ENCODE results near the gene GRWD1.

The GRWD1 gene

GRCh38 chr19:48490981-48491792, 45.4 kb downstream of the GRWD1 start (continued):
- TF ChIP-seq, protein P1, sequence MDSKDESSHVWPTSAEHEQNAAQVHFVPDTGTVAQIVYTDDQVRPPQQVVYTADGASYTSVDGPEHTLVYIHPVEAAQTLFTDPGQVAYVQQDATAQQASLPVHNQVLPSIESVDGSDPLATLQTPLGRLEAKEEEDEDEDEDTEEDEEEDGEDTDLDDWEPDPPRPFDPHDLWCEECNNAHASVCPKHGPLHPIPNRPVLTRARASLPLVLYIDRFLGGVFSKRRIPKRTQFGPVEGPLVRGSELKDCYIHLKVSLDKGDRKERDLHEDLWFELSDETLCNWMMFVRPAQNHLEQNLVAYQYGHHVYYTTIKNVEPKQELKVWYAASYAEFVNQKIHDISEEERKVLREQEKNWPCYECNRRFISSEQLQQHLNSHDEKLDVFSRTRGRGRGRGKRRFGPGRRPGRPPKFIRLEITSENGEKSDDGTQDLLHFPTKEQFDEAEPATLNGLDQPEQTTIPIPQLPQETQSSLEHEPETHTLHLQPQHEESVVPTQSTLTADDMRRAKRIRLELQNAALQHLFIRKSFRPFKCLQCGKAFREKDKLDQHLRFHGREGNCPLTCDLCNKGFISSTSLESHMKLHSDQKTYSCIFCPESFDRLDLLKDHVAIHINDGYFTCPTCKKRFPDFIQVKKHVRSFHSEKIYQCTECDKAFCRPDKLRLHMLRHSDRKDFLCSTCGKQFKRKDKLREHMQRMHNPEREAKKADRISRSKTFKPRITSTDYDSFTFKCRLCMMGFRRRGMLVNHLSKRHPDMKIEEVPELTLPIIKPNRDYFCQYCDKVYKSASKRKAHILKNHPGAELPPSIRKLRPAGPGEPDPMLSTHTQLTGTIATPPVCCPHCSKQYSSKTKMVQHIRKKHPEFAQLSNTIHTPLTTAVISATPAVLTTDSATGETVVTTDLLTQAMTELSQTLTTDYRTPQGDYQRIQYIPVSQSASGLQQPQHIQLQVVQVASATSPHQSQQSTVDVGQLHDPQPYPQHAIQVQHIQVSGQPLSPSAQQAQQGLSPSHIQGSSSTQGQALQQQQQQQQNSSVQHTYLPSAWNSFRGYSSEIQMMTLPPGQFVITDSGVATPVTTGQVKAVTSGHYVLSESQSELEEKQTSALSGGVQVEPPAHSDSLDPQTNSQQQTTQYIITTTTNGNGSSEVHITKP (tag by site-specific recombination; IDR thresholded peaks at IDR 0.05), result 0 out of 2 replicates have a peak, but pooled peaks have one; percentile 39
- TF ChIP-seq, protein P2, sequence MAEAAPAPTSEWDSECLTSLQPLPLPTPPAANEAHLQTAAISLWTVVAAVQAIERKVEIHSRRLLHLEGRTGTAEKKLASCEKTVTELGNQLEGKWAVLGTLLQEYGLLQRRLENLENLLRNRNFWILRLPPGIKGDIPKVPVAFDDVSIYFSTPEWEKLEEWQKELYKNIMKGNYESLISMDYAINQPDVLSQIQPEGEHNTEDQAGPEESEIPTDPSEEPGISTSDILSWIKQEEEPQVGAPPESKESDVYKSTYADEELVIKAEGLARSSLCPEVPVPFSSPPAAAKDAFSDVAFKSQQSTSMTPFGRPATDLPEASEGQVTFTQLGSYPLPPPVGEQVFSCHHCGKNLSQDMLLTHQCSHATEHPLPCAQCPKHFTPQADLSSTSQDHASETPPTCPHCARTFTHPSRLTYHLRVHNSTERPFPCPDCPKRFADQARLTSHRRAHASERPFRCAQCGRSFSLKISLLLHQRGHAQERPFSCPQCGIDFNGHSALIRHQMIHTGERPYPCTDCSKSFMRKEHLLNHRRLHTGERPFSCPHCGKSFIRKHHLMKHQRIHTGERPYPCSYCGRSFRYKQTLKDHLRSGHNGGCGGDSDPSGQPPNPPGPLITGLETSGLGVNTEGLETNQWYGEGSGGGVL (tag by site-specific recombination; IDR thresholded peaks at IDR 0.05), result peak; percentile 92
- TF ChIP-seq ZNF394 (tag by site-specific recombination; IDR thresholded peaks at IDR 0.05; ENCODE audit: borderline replicate concordance), result peak; percentile 56; the same call in 1 of the 2 replicates
- TF ChIP-seq, protein P3, sequence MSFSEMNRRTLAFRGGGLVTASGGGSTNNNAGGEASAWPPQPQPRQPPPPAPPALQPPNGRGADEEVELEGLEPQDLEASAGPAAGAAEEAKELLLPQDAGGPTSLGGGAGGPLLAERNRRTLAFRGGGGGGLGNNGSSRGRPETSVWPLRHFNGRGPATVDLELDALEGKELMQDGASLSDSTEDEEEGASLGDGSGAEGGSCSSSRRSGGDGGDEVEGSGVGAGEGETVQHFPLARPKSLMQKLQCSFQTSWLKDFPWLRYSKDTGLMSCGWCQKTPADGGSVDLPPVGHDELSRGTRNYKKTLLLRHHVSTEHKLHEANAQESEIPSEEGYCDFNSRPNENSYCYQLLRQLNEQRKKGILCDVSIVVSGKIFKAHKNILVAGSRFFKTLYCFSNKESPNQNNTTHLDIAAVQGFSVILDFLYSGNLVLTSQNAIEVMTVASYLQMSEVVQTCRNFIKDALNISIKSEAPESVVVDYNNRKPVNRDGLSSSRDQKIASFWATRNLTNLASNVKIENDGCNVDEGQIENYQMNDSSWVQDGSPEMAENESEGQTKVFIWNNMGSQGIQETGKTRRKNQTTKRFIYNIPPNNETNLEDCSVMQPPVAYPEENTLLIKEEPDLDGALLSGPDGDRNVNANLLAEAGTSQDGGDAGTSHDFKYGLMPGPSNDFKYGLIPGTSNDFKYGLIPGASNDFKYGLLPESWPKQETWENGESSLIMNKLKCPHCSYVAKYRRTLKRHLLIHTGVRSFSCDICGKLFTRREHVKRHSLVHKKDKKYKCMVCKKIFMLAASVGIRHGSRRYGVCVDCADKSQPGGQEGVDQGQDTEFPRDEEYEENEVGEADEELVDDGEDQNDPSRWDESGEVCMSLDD (tag by site-specific recombination; IDR thresholded peaks at IDR 0.05), result 0 out of 2 replicates have a peak, but pooled peaks have one; percentile 10
- TF ChIP-seq ZBTB17 (tag by site-specific recombination; IDR thresholded peaks at IDR 0.05), result peak; percentile 67
- peak; percentile 61; the same call in 1 of the 2 replicates for TF ChIP-seq ZFHX2 (tag by site-specific recombination; conservative IDR thresholded peaks at IDR 0.05)
- TF ChIP-seq KLF8 (tag by site-specific recombination; IDR thresholded peaks at IDR 0.05), result peak; percentile 74
- TF ChIP-seq SP3 (tag by site-specific recombination; IDR thresholded peaks at IDR 0.05), result peak; percentile 66; the same call in 1 of the 2 replicates
- TF ChIP-seq, protein P4, sequence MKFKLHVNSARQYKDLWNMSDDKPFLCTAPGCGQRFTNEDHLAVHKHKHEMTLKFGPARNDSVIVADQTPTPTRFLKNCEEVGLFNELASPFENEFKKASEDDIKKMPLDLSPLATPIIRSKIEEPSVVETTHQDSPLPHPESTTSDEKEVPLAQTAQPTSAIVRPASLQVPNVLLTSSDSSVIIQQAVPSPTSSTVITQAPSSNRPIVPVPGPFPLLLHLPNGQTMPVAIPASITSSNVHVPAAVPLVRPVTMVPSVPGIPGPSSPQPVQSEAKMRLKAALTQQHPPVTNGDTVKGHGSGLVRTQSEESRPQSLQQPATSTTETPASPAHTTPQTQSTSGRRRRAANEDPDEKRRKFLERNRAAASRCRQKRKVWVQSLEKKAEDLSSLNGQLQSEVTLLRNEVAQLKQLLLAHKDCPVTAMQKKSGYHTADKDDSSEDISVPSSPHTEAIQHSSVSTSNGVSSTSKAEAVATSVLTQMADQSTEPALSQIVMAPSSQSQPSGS (tag by site-specific recombination; IDR thresholded peaks at IDR 0.05; ENCODE audit: low read depth), result no peak
- TF ChIP-seq ZNF266 (tag by site-specific recombination; IDR thresholded peaks at IDR 0.05; ENCODE audit: low read depth), result no peak
- 0 out of 2 replicates have a peak, but pooled peaks have one; percentile 41 for TF ChIP-seq KLF1 (tag by site-specific recombination; IDR thresholded peaks at IDR 0.05)
- TF ChIP-seq, protein P5, sequence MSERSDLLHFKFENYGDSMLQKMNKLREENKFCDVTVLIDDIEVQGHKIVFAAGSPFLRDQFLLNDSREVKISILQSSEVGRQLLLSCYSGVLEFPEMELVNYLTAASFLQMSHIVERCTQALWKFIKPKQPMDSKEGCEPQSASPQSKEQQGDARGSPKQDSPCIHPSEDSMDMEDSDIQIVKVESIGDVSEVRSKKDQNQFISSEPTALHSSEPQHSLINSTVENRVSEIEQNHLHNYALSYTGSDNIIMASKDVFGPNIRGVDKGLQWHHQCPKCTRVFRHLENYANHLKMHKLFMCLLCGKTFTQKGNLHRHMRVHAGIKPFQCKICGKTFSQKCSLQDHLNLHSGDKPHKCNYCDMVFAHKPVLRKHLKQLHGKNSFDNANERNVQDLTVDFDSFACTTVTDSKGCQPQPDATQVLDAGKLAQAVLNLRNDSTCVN (tag by site-specific recombination; optimal IDR thresholded peaks at IDR 0.05), result no peak
- peak; percentile 54; the same call in 1 of the 2 replicates for TF ChIP-seq SP7 (tag by site-specific recombination; IDR thresholded peaks at IDR 0.05)
- no peak for TF ChIP-seq PRDM1 (tag by site-specific recombination; IDR thresholded peaks at IDR 0.05)
- TF ChIP-seq ZNF558 (tag by site-specific recombination; IDR thresholded peaks at IDR 0.05), result no peak
- TF ChIP-seq KLF9 (tag by site-specific recombination; IDR thresholded peaks at IDR 0.05; ENCODE audit: low read depth), result peak; percentile 76
- TF ChIP-seq SALL2 (tag by site-specific recombination; IDR thresholded peaks at IDR 0.05; ENCODE audit: borderline replicate concordance), result no peak
- TF ChIP-seq ZNF202 (tag by site-specific recombination; IDR thresholded peaks at IDR 0.05; ENCODE audit: borderline replicate concordance), result no peak
- TF ChIP-seq ZNF48 (tag by site-specific recombination; IDR thresholded peaks at IDR 0.05), result no peak
- TF ChIP-seq GLIS1 (tag by site-specific recombination; IDR thresholded peaks at IDR 0.05), result peak; percentile 91
- peak; percentile 44; the same call in 1 of the 2 replicates for TF ChIP-seq ZNF76 (tag by site-specific recombination; IDR thresholded peaks at IDR 0.05; ENCODE audit: borderline replicate concordance, low read depth)
- no peak for TF ChIP-seq ZNF26 (tag by site-specific recombination; IDR thresholded peaks at IDR 0.05)
- TF ChIP-seq ZNF610 (tag by site-specific recombination; IDR thresholded peaks at IDR 0.05; ENCODE audit: borderline replicate concordance), result no peak
- TF ChIP-seq ZNF248 (tag by site-specific recombination; IDR thresholded peaks at IDR 0.05), result no peak
- peak; percentile 81 for TF ChIP-seq GLIS2 (tag by site-specific recombination; IDR thresholded peaks at IDR 0.05)
- TF ChIP-seq SP2 (tag by site-specific recombination; IDR thresholded peaks at IDR 0.05), result peak; percentile 39

Measured in HEK293 (cell line).